A673 (cell line): ENCODE data around the gene ADA. TPM values are rescaled to one million over a fixed set of nuclear protein-coding genes. Genes with fewer than 3 reads are reported as not detected.

ENCODE experiments used
- BruUV-seq: library from RNA; stranded (reverse); fragments of 400-500 nt; replicated peaks from 2 replicates; lab custom pipeline; 2021; lab: Mats Ljungman, UMichigan
- CTCF ChIA-PET: fragments of 300-600 bp; sonication (Branson Sonifier 250); formaldehyde crosslinking; loops from one replicate; lab custom pipeline; 2022; ENCODE audit warnings: antibody characterized with exemption; lab: Charles Lee
- POLR2A ChIA-PET: fragments of 300-600 bp; sonication (Branson Sonifier 250); formaldehyde crosslinking; loops from one replicate; lab custom pipeline; 2022; ENCODE audit warnings: antibody characterized with exemption; ENCODE audit not compliant: low non-redundant PET; lab: Charles Lee
- DNase-seq: peaks from one replicate; pipeline ENCODE4 v3.0.0-alpha.2; 2015; ENCODE audit warnings: low spot score
- H3K27ac ChIP-seq: fragments of 200-600 bp; sonication (generic); 2 replicates; pipeline ENCODE4 v1.5.1; 2016; ENCODE audit warnings: mixed run types, low read depth, mild to moderate bottlenecking, mixed read lengths, antibody characterized with exemption, low read length; ENCODE audit not compliant: poor library complexity, severe bottlenecking
- H3K27me3 ChIP-seq: fragments of 200-600 bp; sonication (generic); replicated peaks from 2 replicates; pipeline ENCODE4 v1.6.1; 2017; ENCODE audit warnings: mixed run types, low read depth, mild to moderate bottlenecking, mixed read lengths, antibody characterized with exemption, low read length; ENCODE audit not compliant: insufficient read depth, poor library complexity
- H3K36me3 ChIP-seq: fragments of 200-600 bp; sonication (generic); 2 replicates; pipeline ENCODE4 v1.6.1; 2016; ENCODE audit warnings: mixed run types, mild to moderate bottlenecking, mixed read lengths, antibody characterized with exemption, low read length; ENCODE audit not compliant: insufficient read depth, poor library complexity, severe bottlenecking
- H3K4me1 ChIP-seq: fragments of 200-600 bp; sonication (generic); 2 replicates; pipeline ENCODE4 v1.6.1; 2017; ENCODE audit warnings: mixed run types, mild to moderate bottlenecking, mixed read lengths, antibody characterized with exemption, low read length; ENCODE audit not compliant: insufficient read depth, poor library complexity, severe bottlenecking
- H3K4me3 ChIP-seq: fragments of 200-600 bp; sonication (generic); 2 replicates; pipeline ENCODE4 v1.5.1; 2016; ENCODE audit warnings: low read depth, mixed run types, mild to moderate bottlenecking, mixed read lengths, low read length; ENCODE audit not compliant: poor library complexity, severe bottlenecking
- H3K9me3 ChIP-seq: fragments of 200-600 bp; sonication (generic); 2 replicates; pipeline ENCODE4 v1.6.1; 2016; ENCODE audit warnings: mixed run types, low read depth, mild to moderate bottlenecking, mixed read lengths, antibody characterized with exemption, low read length; ENCODE audit not compliant: poor library complexity, severe bottlenecking
- EZH2 ChIP-seq: fragments of 200-600 bp; sonication (generic); IDR thresholded peaks from 2 replicates; pipeline ENCODE4 v1.6.1; 2017; ENCODE audit warnings: borderline replicate concordance, low read depth, mild to moderate bottlenecking, mixed read lengths, antibody characterized with exemption, low read length; ENCODE audit not compliant: poor library complexity, severe bottlenecking
- intact Hi-C: fragments of 100-400 bp; cut with micrococcal nuclease; formaldehyde crosslinking; loops from one replicate; pipeline ENCODE4 v1.10.0; 2022; ENCODE audit not compliant: unreplicated experiment
- total RNA-seq: library from RNA; stranded (reverse); gene quantifications from 2 replicates; pipeline ENCODE4 v1.2.3, GENCODE V29; 2021
- TF ChIP-seq, protein P1 (sequence below): fragments of 300-800, 200-600 bp; sonication (generic); conservative IDR thresholded peaks from 2 replicates; pipeline ENCODE4 v1.5.1; 2017; ENCODE audit warnings: low read depth, mild to moderate bottlenecking, antibody characterized with exemption, low read length, moderate library complexity, mixed read lengths

The ADA gene
- total RNA-seq, 1 experiment from 2014 or later = 19.3 TPM

GRCh38 chr20:44688053-44688625 is 36.6 kb upstream of the ADA start:
- TF ChIP-seq, protein P1, sequence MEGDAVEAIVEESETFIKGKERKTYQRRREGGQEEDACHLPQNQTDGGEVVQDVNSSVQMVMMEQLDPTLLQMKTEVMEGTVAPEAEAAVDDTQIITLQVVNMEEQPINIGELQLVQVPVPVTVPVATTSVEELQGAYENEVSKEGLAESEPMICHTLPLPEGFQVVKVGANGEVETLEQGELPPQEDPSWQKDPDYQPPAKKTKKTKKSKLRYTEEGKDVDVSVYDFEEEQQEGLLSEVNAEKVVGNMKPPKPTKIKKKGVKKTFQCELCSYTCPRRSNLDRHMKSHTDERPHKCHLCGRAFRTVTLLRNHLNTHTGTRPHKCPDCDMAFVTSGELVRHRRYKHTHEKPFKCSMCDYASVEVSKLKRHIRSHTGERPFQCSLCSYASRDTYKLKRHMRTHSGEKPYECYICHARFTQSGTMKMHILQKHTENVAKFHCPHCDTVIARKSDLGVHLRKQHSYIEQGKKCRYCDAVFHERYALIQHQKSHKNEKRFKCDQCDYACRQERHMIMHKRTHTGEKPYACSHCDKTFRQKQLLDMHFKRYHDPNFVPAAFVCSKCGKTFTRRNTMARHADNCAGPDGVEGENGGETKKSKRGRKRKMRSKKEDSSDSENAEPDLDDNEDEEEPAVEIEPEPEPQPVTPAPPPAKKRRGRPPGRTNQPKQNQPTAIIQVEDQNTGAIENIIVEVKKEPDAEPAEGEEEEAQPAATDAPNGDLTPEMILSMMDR = no peak
- TF ChIP-seq EZH2 = no peak
- ChIA-PET CTCF (no interaction called here), POLR2A (no interaction called here)
- H3K27ac ChIP-seq = no peak overlapping the region
- no peak for DNase-seq
- no peaks in the 10 kb centered on the region for H3K36me3 ChIP-seq
- no peaks in the 10 kb centered on the region for H3K9me3 ChIP-seq
- no peak overlapping the region for H3K4me3 ChIP-seq
- H3K27me3 ChIP-seq = no peaks in the 10 kb centered on the region
- BruUV-seq = no TSS peak
- intact Hi-C loops = no loop called here
- H3K4me1 ChIP-seq = no peaks in the 10 kb centered on the region

GRCh38 chr20:44686934-44687333 is 35.4 kb upstream of the ADA start:
- CTCF ChIA-PET = no interaction called here
- H3K27ac ChIP-seq = no peak overlapping the region
- no TSS peak for BruUV-seq
- TF ChIP-seq, protein P1 = no peak
- TF ChIP-seq EZH2 = no peak
- H3K9me3 ChIP-seq = no peaks in the 10 kb centered on the region
- intact Hi-C loops = no loop called here
- no peaks in the 10 kb centered on the region for H3K4me1 ChIP-seq
- no peak overlapping the region for H3K4me3 ChIP-seq
- no peaks in the 10 kb centered on the region for H3K27me3 ChIP-seq
- DNase-seq = no peak
- POLR2A ChIA-PET = no interaction called here
- no peaks in the 10 kb centered on the region for H3K36me3 ChIP-seq

GRCh38 chr20:44684047-44684967 is 32.8 kb upstream of the ADA start:
- no peak for DNase-seq
- H3K9me3 ChIP-seq = no peaks in the 10 kb centered on the region
- CTCF ChIA-PET = interaction anchor here (0.6 to 1.3 kb wide), 5 partner anchors 15 to 188 kb away, joined by 3 to 10 read pairs (median 7); no protein-coding TSS in a partner anchor
- BruUV-seq = no TSS peak
- TF ChIP-seq, protein P1 = no peak
- TF ChIP-seq EZH2 = no peak
- H3K4me1 ChIP-seq = no peaks in the 10 kb centered on the region
- intact Hi-C loops = no loop called here
- no peaks in the 10 kb centered on the region for H3K27me3 ChIP-seq
- no peak overlapping the region for H3K4me3 ChIP-seq
- H3K27ac ChIP-seq = no peak overlapping the region
- no peaks in the 10 kb centered on the region for H3K36me3 ChIP-seq
- POLR2A ChIA-PET = no interaction called here
